Measurements from ENCODE around the gene PKNOX2.

DNA sequence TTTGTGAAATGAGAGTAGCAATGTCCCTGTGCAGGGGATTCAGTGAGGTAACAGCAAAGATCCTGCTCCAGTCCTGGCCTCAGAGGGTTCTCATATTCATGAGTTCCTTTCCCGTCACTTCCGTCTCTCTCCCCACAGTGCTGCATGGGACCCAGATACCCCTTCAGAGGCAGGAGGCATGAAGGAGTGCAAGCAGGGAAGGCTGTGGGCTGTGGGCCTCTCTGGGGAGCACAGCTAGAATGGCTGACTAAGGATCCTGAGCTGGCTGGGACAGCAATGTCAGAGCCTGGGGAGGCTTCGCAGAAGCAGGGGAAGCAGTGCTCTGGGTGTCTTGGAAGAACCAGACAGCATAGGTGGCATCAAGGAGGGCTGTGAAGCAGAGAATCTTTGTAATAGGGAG, 13.0 kb downstream of the PKNOX2 start:
- TF ChIP-seq POLR2A (IDR thresholded peaks at IDR 0.05; ENCODE audit: low read length), result no peak
- TF ChIP-seq GATA1 (IDR thresholded peaks at IDR 0.05; ENCODE audit: low read depth, low read length), result no peak
